HEK293 (cell line): ENCODE measurements around the gene ARHGEF12.

Experiments used
- CTCF ChIP-seq: fragments of 450-650 bp; formaldehyde crosslinking; IDR thresholded peaks from 2 replicates; pipeline ENCODE4 v1.5.1; 2016; ENCODE audit warnings: missing biosample characterization, missing genetic modification characterization
- PATZ1 ChIP-seq: fragments of 450-650 bp; formaldehyde crosslinking; IDR thresholded peaks from 2 replicates; pipeline ENCODE4 v1.5.1; 2016; ENCODE audit warnings: missing biosample characterization, missing genetic modification characterization
- PRDM1 ChIP-seq: fragments of 450-650 bp; formaldehyde crosslinking; IDR thresholded peaks from 2 replicates; pipeline ENCODE4; 2016; ENCODE audit warnings: missing biosample characterization, missing genetic modification characterization
- SETDB1 ChIP-seq: IDR thresholded peaks from one replicate; pipeline ENCODE4 v1.6.1; 2017; ENCODE audit warnings: mild to moderate bottlenecking, low read length, moderate library complexity, mixed read lengths; ENCODE audit not compliant: insufficient read length
- ZBTB1 ChIP-seq: fragments of 450-650 bp; formaldehyde crosslinking; IDR thresholded peaks from 2 replicates; pipeline ENCODE4 v1.5.1; 2016; ENCODE audit warnings: missing biosample characterization, missing genetic modification characterization
- ZBTB26 ChIP-seq: fragments of 450-650 bp; formaldehyde crosslinking; optimal IDR thresholded peaks from 2 replicates; pipeline ENCODE3; 2016; ENCODE audit warnings: missing biosample characterization, mild to moderate bottlenecking, missing genetic modification characterization
- ZBTB7A ChIP-seq: fragments of 450-650 bp; formaldehyde crosslinking; IDR thresholded peaks from 2 replicates; pipeline ENCODE4 v1.5.1; 2016; ENCODE audit warnings: low read depth, missing biosample characterization, missing genetic modification characterization

GRCh38 chr11:120511116-120511819 is 175.1 kb downstream of the ARHGEF12 start, which contains the start of gene GRIK4:
- TF ChIP-seq CTCF (tag by site-specific recombination) (peak; percentile 90), SETDB1 (no peak), ZBTB7A (tag by site-specific recombination) (no peak), ZBTB26 (peak; percentile 62), PRDM1 (tag by site-specific recombination) (no peak), ZBTB1 (tag by site-specific recombination) (peak; percentile 75; the same call in 1 of the 2 replicates), PATZ1 (tag by site-specific recombination) (peak; percentile 68)
